SU-DHL-6 (cell line): ENCODE measurements around the gene MZB1.

Experiments used
- H2AFZ ChIP-seq: fragments of 200-600 bp; sonication (generic); 2 replicates; pipeline ENCODE4 v1.6.1; 2014; ENCODE audit warnings: low read depth, mild to moderate bottlenecking, moderate library complexity, mixed read lengths, antibody characterized with exemption, low read length; ENCODE audit not compliant: severe bottlenecking
- H3F3A ChIP-seq: fragments of 200-600 bp; shearing (Covaris generic); 2 replicates; pipeline ENCODE4 v1.6.0; 2016; ENCODE audit warnings: antibody characterized with exemption, mild to moderate bottlenecking; ENCODE audit not compliant: insufficient read depth
- H3K27ac ChIP-seq: fragments of 200-600 bp; sonication (generic); 2 replicates; pipeline ENCODE4 v1.5.1; 2016; ENCODE audit warnings: low read depth, mild to moderate bottlenecking, low read length, moderate library complexity, mixed read lengths
- H3K27me3 ChIP-seq: fragments of 200-600 bp; sonication (generic), shearing (Covaris generic); 2 replicates; pipeline ENCODE4 v1.6.0; 2014; ENCODE audit warnings: mild to moderate bottlenecking, low read length
- H3K36me3 ChIP-seq: fragments of 200-600 bp; sonication (generic); 2 replicates; pipeline ENCODE4 v1.6.1; 2014; ENCODE audit warnings: mild to moderate bottlenecking, low read length, mixed read lengths
- H3K4me2 ChIP-seq: fragments of 300-600, 200-600 bp; shearing (Covaris generic), sonication (generic); 2 replicates; pipeline ENCODE4 v1.6.0; 2014; ENCODE audit warnings: low read length, low read depth, mild to moderate bottlenecking; ENCODE audit not compliant: poor library complexity, severe bottlenecking
- H3K4me3 ChIP-seq: fragments of 200-600 bp; sonication (generic); 2 replicates; pipeline ENCODE4 v1.5.1; 2014; ENCODE audit warnings: antibody characterized with exemption, low read length, mild to moderate bottlenecking, mixed read lengths; ENCODE audit not compliant: insufficient read depth, poor library complexity, severe bottlenecking
- H3K79me2 ChIP-seq: fragments of 200-600 bp; sonication (generic); 2 replicates; pipeline ENCODE4 v1.6.1; 2014; ENCODE audit warnings: mild to moderate bottlenecking, low read length, moderate library complexity; ENCODE audit not compliant: insufficient read depth
- H3K9ac ChIP-seq: fragments of 200-600 bp; sonication (generic); 2 replicates; pipeline ENCODE4 v1.7.0; 2014; ENCODE audit warnings: mild to moderate bottlenecking, low read length
- H3K9me2 ChIP-seq: fragments of 200-600 bp; sonication (generic); replicated peaks from 2 replicates; pipeline ENCODE4 v1.6.1; 2014; ENCODE audit warnings: low read length; ENCODE audit not compliant: insufficient read depth
- H3K9me3 ChIP-seq: fragments of 200-600 bp; sonication (generic); 2 replicates; pipeline ENCODE4 v1.6.1; 2014; ENCODE audit warnings: low read length, mixed read lengths; ENCODE audit not compliant: insufficient read depth
- H4K20me1 ChIP-seq: fragments of 200-600 bp; sonication (generic); 2 replicates; pipeline ENCODE4 v1.6.1; 2014; ENCODE audit warnings: low read depth, mild to moderate bottlenecking, antibody characterized with exemption, low read length, moderate library complexity, mixed read lengths
- EZH2phosphoT487 ChIP-seq: fragments of 200-600 bp; sonication (generic), shearing (Covaris generic); conservative IDR thresholded peaks from 2 replicates; pipeline ENCODE4 v1.6.1; 2018; ENCODE audit warnings: mild to moderate bottlenecking, antibody characterized with exemption, low read length, moderate library complexity, mixed read lengths
- TF ChIP-seq, protein P1 (sequence below): fragments of 200-600 bp; sonication (generic); IDR thresholded peaks from one replicate; pipeline ENCODE4 v1.5.1; 2017; ENCODE audit warnings: antibody characterized with exemption, mild to moderate bottlenecking, low read length, moderate library complexity; ENCODE audit not compliant: insufficient read depth, poor library complexity, severe bottlenecking

The MZB1 gene

DNA sequence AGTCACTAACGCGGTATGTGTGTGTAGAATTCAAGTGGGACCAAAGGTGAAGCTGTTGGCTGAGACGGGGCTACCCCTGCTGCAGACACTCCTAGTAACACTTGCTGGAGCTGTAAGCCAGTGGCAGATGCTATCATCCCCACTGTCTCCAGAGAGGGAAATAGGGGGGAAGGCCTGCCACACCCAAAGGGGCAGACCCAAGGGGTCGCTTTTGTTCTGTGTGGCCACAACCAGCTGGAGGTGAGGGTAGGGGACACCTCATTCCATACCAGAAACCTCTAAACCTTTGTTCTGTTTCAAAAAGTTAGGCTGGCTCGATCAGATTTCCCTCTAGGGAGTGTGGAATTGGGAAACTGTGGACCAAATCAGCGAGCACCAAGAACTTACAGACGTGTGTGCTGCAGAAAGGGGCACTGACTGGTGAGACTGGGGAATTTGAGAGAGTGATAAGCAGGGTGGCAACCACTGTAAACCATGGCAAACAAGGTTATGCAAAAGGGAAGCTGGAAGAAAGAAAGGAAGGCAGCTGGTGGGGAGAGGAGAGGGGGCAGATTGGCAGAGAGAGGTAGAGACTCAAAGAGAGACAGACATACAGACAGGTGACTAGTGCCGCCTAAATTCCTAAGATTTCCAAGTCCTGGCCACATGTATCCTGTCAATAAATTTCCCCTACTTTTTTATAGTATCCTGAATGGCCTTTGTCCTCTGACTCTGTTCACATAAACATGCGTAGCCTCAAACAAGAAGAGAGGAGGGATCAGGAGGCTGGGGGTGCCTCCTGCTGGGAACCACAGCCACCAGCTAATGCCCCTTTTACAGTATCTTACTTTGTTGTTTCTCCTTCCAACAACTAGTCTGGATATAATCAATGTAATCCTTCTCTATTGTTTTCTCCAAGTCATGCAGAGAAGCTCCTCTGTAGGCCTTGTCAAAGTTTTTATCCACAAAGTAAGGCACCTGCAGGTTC lies 29.8 kb upstream of the MZB1 start:
- H3K9me2 ChIP-seq, result no peaks in the 10 kb centered on the region
- no peak overlapping the region for H3K4me2 ChIP-seq
- H3K4me3 ChIP-seq, result no peak overlapping the region
- H3K27me3 ChIP-seq, result no peaks in the 10 kb centered on the region
- TF ChIP-seq, protein P1, sequence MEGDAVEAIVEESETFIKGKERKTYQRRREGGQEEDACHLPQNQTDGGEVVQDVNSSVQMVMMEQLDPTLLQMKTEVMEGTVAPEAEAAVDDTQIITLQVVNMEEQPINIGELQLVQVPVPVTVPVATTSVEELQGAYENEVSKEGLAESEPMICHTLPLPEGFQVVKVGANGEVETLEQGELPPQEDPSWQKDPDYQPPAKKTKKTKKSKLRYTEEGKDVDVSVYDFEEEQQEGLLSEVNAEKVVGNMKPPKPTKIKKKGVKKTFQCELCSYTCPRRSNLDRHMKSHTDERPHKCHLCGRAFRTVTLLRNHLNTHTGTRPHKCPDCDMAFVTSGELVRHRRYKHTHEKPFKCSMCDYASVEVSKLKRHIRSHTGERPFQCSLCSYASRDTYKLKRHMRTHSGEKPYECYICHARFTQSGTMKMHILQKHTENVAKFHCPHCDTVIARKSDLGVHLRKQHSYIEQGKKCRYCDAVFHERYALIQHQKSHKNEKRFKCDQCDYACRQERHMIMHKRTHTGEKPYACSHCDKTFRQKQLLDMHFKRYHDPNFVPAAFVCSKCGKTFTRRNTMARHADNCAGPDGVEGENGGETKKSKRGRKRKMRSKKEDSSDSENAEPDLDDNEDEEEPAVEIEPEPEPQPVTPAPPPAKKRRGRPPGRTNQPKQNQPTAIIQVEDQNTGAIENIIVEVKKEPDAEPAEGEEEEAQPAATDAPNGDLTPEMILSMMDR, result no peak
- TF ChIP-seq EZH2phosphoT487, result no peak
- no peak overlapping the region for H2AFZ ChIP-seq
- no peaks in the 10 kb centered on the region for H3F3A ChIP-seq
- no peaks in the 10 kb centered on the region for H3K36me3 ChIP-seq
- no peaks in the 10 kb centered on the region for H3K9me3 ChIP-seq
- no peaks in the 10 kb centered on the region for H3K79me2 ChIP-seq
- no peak overlapping the region for H3K27ac ChIP-seq
- no peak overlapping the region for H3K9ac ChIP-seq
- no peaks in the 10 kb centered on the region for H4K20me1 ChIP-seq

GRCh38 chr5:139418793-139419192 lies 29.1 kb upstream of the MZB1 start:
- TF ChIP-seq, protein P1, result no peak
- no peak for TF ChIP-seq EZH2phosphoT487
- no peaks in the 10 kb centered on the region for H3K9me3 ChIP-seq
- H3K27me3 ChIP-seq, result no peaks in the 10 kb centered on the region
- H3K9me2 ChIP-seq, result no peaks in the 10 kb centered on the region
- no peak overlapping the region for H3K4me2 ChIP-seq
- no peak overlapping the region for H3K27ac ChIP-seq
- no peaks in the 10 kb centered on the region for H3F3A ChIP-seq
- H3K79me2 ChIP-seq, result no peaks in the 10 kb centered on the region
- H3K4me3 ChIP-seq, result no peak overlapping the region
- H2AFZ ChIP-seq, result no peak overlapping the region
- no peak overlapping the region for H3K9ac ChIP-seq
- no peaks in the 10 kb centered on the region for H4K20me1 ChIP-seq
- no peaks in the 10 kb centered on the region for H3K36me3 ChIP-seq

DNA sequence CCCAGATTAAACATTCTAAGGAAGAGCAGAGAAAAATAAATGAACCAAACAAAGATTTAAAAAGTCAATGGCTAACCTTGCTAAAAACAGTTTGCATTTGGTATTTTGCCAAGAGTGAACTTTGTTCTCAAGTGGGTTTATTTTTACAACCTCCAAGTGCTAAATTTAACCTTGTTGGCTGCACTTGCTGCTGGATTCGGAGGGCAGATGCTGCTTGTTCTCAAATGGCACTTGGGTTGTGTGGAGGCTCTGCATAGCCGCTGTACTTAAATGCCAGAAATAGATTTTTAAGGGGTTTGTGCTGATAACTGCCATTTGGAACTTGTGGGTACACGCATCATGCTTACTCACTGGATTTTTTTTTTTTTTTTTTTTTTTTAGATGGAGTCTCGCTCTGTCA lies 27.5 kb upstream of the MZB1 start:
- no peak overlapping the region for H3K4me3 ChIP-seq
- no peaks in the 10 kb centered on the region for H3K79me2 ChIP-seq
- H3K9ac ChIP-seq, result no peak overlapping the region
- no peaks in the 10 kb centered on the region for H4K20me1 ChIP-seq
- no peaks in the 10 kb centered on the region for H3K27me3 ChIP-seq
- H3F3A ChIP-seq, result no peaks in the 10 kb centered on the region
- no peak overlapping the region for H2AFZ ChIP-seq
- H3K9me3 ChIP-seq, result no peaks in the 10 kb centered on the region
- H3K9me2 ChIP-seq, result no peaks in the 10 kb centered on the region
- H3K36me3 ChIP-seq, result no peaks in the 10 kb centered on the region
- no peak overlapping the region for H3K4me2 ChIP-seq
- TF ChIP-seq, protein P1, result no peak
- no peak for TF ChIP-seq EZH2phosphoT487
- H3K27ac ChIP-seq, result no peak overlapping the region
